ENCODE data around the gene FNIP2. TPM values are rescaled to one million over a fixed set of nuclear protein-coding genes. Genes with fewer than 3 reads are reported as not detected.

The FNIP2 gene
- total RNA-seq, 2 donors from 2014 or later = 8.6 to 11.5 TPM

- DNase-seq = no peak
- Histone ChIP-seq H3K9ac (ENCODE audit: extremely low read depth, low read length, poor library complexity, severe bottlenecking) (no peak overlapping the region), H3K4me1 (ENCODE audit: control insufficient read depth, insufficient read depth, low read length) (peaks cover 2% of the 10 kb centered on the region), H3K9me3 (ENCODE audit: control insufficient read depth, low read length) (no peaks in the 10 kb centered on the region), H3K27ac (ENCODE audit: low read depth, low read length) (no peak overlapping the region), H3K4me3 (ENCODE audit: low read length) (no peak overlapping the region), H3K36me3 (ENCODE audit: control insufficient read depth, insufficient read depth, low read length) (no peaks in the 10 kb centered on the region), H3K27me3 (ENCODE audit: control insufficient read depth, insufficient read depth, low read length, poor library complexity, severe bottlenecking) (peaks cover 18% of the 10 kb centered on the region)
- H3K36me3 Mint-ChIP-seq (ENCODE audit: low read depth) = no peaks in the 10 kb centered on the region
- peaks cover 17% of the 10 kb centered on the region for H3K27me3 Mint-ChIP-seq (ENCODE audit: insufficient read depth)
- no peak overlapping the region for H3K27ac Mint-ChIP-seq
- 85 to 86% methylated on average over 1 to 3 of the region's 3 CpGs for WGBS, 2 experiments (ENCODE audit: insufficient coverage in 1 of 2, insufficient read length in 1 of 2)
- no peaks in the 10 kb centered on the region for H3K9me3 Mint-ChIP-seq
- no peak overlapping the region for H3K4me3 Mint-ChIP-seq
- H3K4me1 Mint-ChIP-seq = peaks cover 9% of the 10 kb centered on the region
- TF ChIP-seq CTCF (conservative IDR thresholded peaks at IDR 0.05) = no peak
Measured at GRCh38 chr4:158814207-158814606, 45.4 kb downstream of the FNIP2 start.

- H3K36me3 ChIP-seq (ENCODE audit: control insufficient read depth, insufficient read depth, low read length) = no peaks in the 10 kb centered on the region
- TF ChIP-seq CTCF (conservative IDR thresholded peaks at IDR 0.05) = no peak
- H3K9me3 Mint-ChIP-seq = no peaks in the 10 kb centered on the region
- H3K9ac ChIP-seq (ENCODE audit: extremely low read depth, low read length, poor library complexity, severe bottlenecking) = no peak overlapping the region
- H3K27ac ChIP-seq (ENCODE audit: low read depth, low read length) = no peak overlapping the region
- no peak overlapping the region for H3K4me3 Mint-ChIP-seq
- H3K4me3 ChIP-seq (ENCODE audit: low read length) = no peak overlapping the region
- H3K36me3 Mint-ChIP-seq (ENCODE audit: low read depth) = no peaks in the 10 kb centered on the region
- peaks cover 13% of the 10 kb centered on the region for H3K27me3 Mint-ChIP-seq (ENCODE audit: insufficient read depth)
- peaks cover 1% of the 10 kb centered on the region for H3K4me1 ChIP-seq (ENCODE audit: control insufficient read depth, insufficient read depth, low read length)
- peaks cover 13% of the 10 kb centered on the region for H3K4me1 Mint-ChIP-seq
- no peak for DNase-seq
- peaks cover 13% of the 10 kb centered on the region for H3K27me3 ChIP-seq (ENCODE audit: control insufficient read depth, insufficient read depth, low read length, poor library complexity, severe bottlenecking)
- WGBS, 2 experiments (ENCODE audit: insufficient coverage in 1 of 2, insufficient read length in 1 of 2) = 97 to 100% methylated on average over 1 to 3 of the region's 3 CpGs
- H3K9me3 ChIP-seq (ENCODE audit: control insufficient read depth, low read length) = no peaks in the 10 kb centered on the region
- no peak overlapping the region for H3K27ac Mint-ChIP-seq
Measured at GRCh38 chr4:158814636-158815330, 46.0 kb downstream of the FNIP2 start.

GRCh38 chr4:158816955-158817354, 48.1 kb downstream of the FNIP2 start:
- H3K27me3 Mint-ChIP-seq (ENCODE audit: insufficient read depth) = peaks cover 10% of the 10 kb centered on the region
- no peak overlapping the region for H3K27ac Mint-ChIP-seq
- no peak for TF ChIP-seq CTCF (conservative IDR thresholded peaks at IDR 0.05)
- WGBS, 2 experiments (ENCODE audit: insufficient coverage in 1 of 2, insufficient read length in 1 of 2) = 95% methylated on average over 1 of the region's 1 CpG; no CpG with 5 or more reads in 1 of the 2 experiments
- no peak overlapping the region for H3K4me3 ChIP-seq (ENCODE audit: low read length)
- H3K9ac ChIP-seq (ENCODE audit: extremely low read depth, low read length, poor library complexity, severe bottlenecking) = no peak overlapping the region
- no peaks in the 10 kb centered on the region for H3K9me3 ChIP-seq (ENCODE audit: control insufficient read depth, low read length)
- H3K36me3 ChIP-seq (ENCODE audit: control insufficient read depth, insufficient read depth, low read length) = no peaks in the 10 kb centered on the region
- no peak overlapping the region for H3K4me3 Mint-ChIP-seq
- H3K36me3 Mint-ChIP-seq (ENCODE audit: low read depth) = no peaks in the 10 kb centered on the region
- DNase-seq = no peak
- H3K27me3 ChIP-seq (ENCODE audit: control insufficient read depth, insufficient read depth, low read length, poor library complexity, severe bottlenecking) = no peaks in the 10 kb centered on the region
- H3K4me1 ChIP-seq (ENCODE audit: control insufficient read depth, insufficient read depth, low read length) = peaks cover 3% of the 10 kb centered on the region
- H3K4me1 Mint-ChIP-seq = peaks cover 15% of the 10 kb centered on the region
- H3K9me3 Mint-ChIP-seq = no peaks in the 10 kb centered on the region
- no peak overlapping the region for H3K27ac ChIP-seq (ENCODE audit: low read depth, low read length)

Measured in endodermal cell (in vitro differentiated cells).